DOHH2 (cell line): ENCODE data around the gene STOML2.

Source experiments
- H3F3A ChIP-seq: fragments of 200-600 bp; sonication (generic), shearing (Covaris generic); 2 replicates; pipeline ENCODE4 v1.6.0; 2016; ENCODE audit warnings: antibody characterized with exemption, mild to moderate bottlenecking; ENCODE audit not compliant: control insufficient read depth, insufficient read depth
- H3K27ac ChIP-seq: fragments of 200-600 bp; sonication (generic); 2 replicates; pipeline ENCODE4 v1.5.1; 2014; ENCODE audit warnings: low read depth, mild to moderate bottlenecking, low read length, moderate library complexity
- H3K27me3 ChIP-seq: fragments of 200-600 bp; sonication (generic); 2 replicates; pipeline ENCODE4 v1.6.1; 2014; ENCODE audit warnings: mild to moderate bottlenecking, low read length, mixed read lengths; ENCODE audit not compliant: control insufficient read depth
- H3K36me3 ChIP-seq: fragments of 200-600 bp; sonication (generic); 2 replicates; pipeline ENCODE4 v1.6.1; 2014; ENCODE audit warnings: mild to moderate bottlenecking, low read length, moderate library complexity, mixed read lengths; ENCODE audit not compliant: control insufficient read depth
- H3K4me1 ChIP-seq: fragments of 200-600 bp; sonication (generic); 2 replicates; pipeline ENCODE4 v1.6.1; 2014; ENCODE audit warnings: mild to moderate bottlenecking, low read length, mixed read lengths; ENCODE audit not compliant: control insufficient read depth
- H3K4me2 ChIP-seq: fragments of 200-600 bp; sonication (generic); 2 replicates; pipeline ENCODE4 v1.6.0; 2014; ENCODE audit warnings: mild to moderate bottlenecking, low read length, moderate library complexity
- H3K4me3 ChIP-seq: fragments of 200-600 bp; sonication (generic); 2 replicates; pipeline ENCODE4 v1.5.1; 2014; ENCODE audit warnings: mild to moderate bottlenecking, low read length, mixed read lengths
- H3K79me2 ChIP-seq: fragments of 200-600 bp; sonication (generic); 2 replicates; pipeline ENCODE4 v1.6.1; 2014; ENCODE audit warnings: mild to moderate bottlenecking, low read length, mixed read lengths; ENCODE audit not compliant: control insufficient read depth
- H3K9me2 ChIP-seq: fragments of 200-600 bp; sonication (generic); replicated peaks from 2 replicates; pipeline ENCODE4 v1.6.1; 2014; ENCODE audit warnings: mild to moderate bottlenecking, low read length, mixed read lengths; ENCODE audit not compliant: control insufficient read depth
- H3K9me3 ChIP-seq: fragments of 200-600 bp; sonication (generic); 2 replicates; pipeline ENCODE4 v1.6.1; 2014; ENCODE audit warnings: antibody characterized with exemption, low read length, mixed read lengths; ENCODE audit not compliant: control insufficient read depth, insufficient read depth
- H4K20me1 ChIP-seq: fragments of 200-600 bp; sonication (generic); 2 replicates; pipeline ENCODE4 v1.6.0; 2014; ENCODE audit warnings: low read depth, mild to moderate bottlenecking, antibody characterized with exemption, low read length, moderate library complexity; ENCODE audit not compliant: control insufficient read depth, insufficient read depth
- CTCF ChIP-seq: fragments of 200-600 bp; sonication (generic); IDR thresholded peaks from one replicate; pipeline ENCODE4 v1.5.1; 2014; ENCODE audit warnings: antibody characterized with exemption, mild to moderate bottlenecking, low read depth, low read length; ENCODE audit not compliant: poor library complexity, severe bottlenecking
- EZH2phosphoT487 ChIP-seq: fragments of 200-600 bp; sonication (generic); IDR thresholded peaks from 2 replicates; pipeline ENCODE4 v1.6.1; 2017; ENCODE audit warnings: borderline replicate concordance, mild to moderate bottlenecking, antibody characterized with exemption, low read length, moderate library complexity, mixed read lengths

The STOML2 gene

GRCh38 chr9:35078066-35078465 lies 24.9 kb downstream of the STOML2 start:
- TF ChIP-seq CTCF = no peak
- TF ChIP-seq EZH2phosphoT487 = no peak
- Histone ChIP-seq H3K27me3 (no peaks in the 10 kb centered on the region), H3F3A (peaks cover 7% of the 10 kb centered on the region), H3K36me3 (peaks cover 54% of the 10 kb centered on the region), H3K4me3 (peak overlapping the region; percentile 90), H3K9me3 (no peaks in the 10 kb centered on the region), H3K4me1 (peaks cover 29% of the 10 kb centered on the region), H3K4me2 (peak overlapping the region; percentile 85), H3K9me2 (no peaks in the 10 kb centered on the region), H3K79me2 (peaks cover 30% of the 10 kb centered on the region), H4K20me1 (no peaks in the 10 kb centered on the region), H3K27ac (no peak overlapping the region)

- no peaks in the 10 kb centered on the region for H3K27me3 ChIP-seq
Measured at GRCh38 chr9:35076848-35077247, 26.1 kb downstream of the STOML2 start.

GRCh38 chr9:35075358-35075757 lies 27.6 kb downstream of the STOML2 start:
- no peak for TF ChIP-seq EZH2phosphoT487
- TF ChIP-seq CTCF = no peak
- peaks cover 11% of the 10 kb centered on the region for H4K20me1 ChIP-seq
- H3K79me2 ChIP-seq = peaks cover 50% of the 10 kb centered on the region
- no peak overlapping the region for H3K4me2 ChIP-seq
- peaks cover 76% of the 10 kb centered on the region for H3K36me3 ChIP-seq
- no peak overlapping the region for H3K27ac ChIP-seq
- H3K4me3 ChIP-seq = no peak overlapping the region
- no peaks in the 10 kb centered on the region for H3K27me3 ChIP-seq
- H3K9me2 ChIP-seq = no peaks in the 10 kb centered on the region
- H3F3A ChIP-seq = peaks cover 14% of the 10 kb centered on the region
- no peaks in the 10 kb centered on the region for H3K9me3 ChIP-seq
- peaks cover 31% of the 10 kb centered on the region for H3K4me1 ChIP-seq

More at GRCh38 chr9:35076848-35077247, 26.1 kb downstream of the STOML2 start:
- H3K4me3 ChIP-seq = no peak overlapping the region
- H3K9me2 ChIP-seq = no peaks in the 10 kb centered on the region
- peaks cover 35% of the 10 kb centered on the region for H3K79me2 ChIP-seq
- peaks cover 62% of the 10 kb centered on the region for H3K36me3 ChIP-seq
- H3K27ac ChIP-seq = no peak overlapping the region
- H3F3A ChIP-seq = peaks cover 9% of the 10 kb centered on the region
- no peak overlapping the region for H3K4me2 ChIP-seq
- no peaks in the 10 kb centered on the region for H3K9me3 ChIP-seq
- no peaks in the 10 kb centered on the region for H4K20me1 ChIP-seq
- TF ChIP-seq CTCF (no peak), EZH2phosphoT487 (no peak)
- peaks cover 27% of the 10 kb centered on the region for H3K4me1 ChIP-seq

GRCh38 chr9:35074791-35075190 lies 28.1 kb downstream of the STOML2 start:
- Histone ChIP-seq H3K9me3 (no peaks in the 10 kb centered on the region), H3K27me3 (no peaks in the 10 kb centered on the region), H3K4me1 (peaks cover 36% of the 10 kb centered on the region), H4K20me1 (peaks cover 16% of the 10 kb centered on the region), H3K4me2 (no peak overlapping the region), H3K27ac (no peak overlapping the region), H3K36me3 (peaks cover 82% of the 10 kb centered on the region), H3K4me3 (no peak overlapping the region), H3F3A (peaks cover 12% of the 10 kb centered on the region), H3K9me2 (no peaks in the 10 kb centered on the region), H3K79me2 (peaks cover 55% of the 10 kb centered on the region)
- TF ChIP-seq EZH2phosphoT487 (no peak), CTCF (no peak)
